MM.1S (cell line): Measurements from ENCODE around the gene CADPS.

Experiments
- DNase-seq: peaks from one replicate; pipeline ENCODE4 v3.0.0-alpha.2; 2015
- H2AFZ ChIP-seq: fragments of 300-600 bp; sonication (generic); 2 replicates; pipeline ENCODE4 v1.6.0; 2016; ENCODE audit warnings: antibody characterized with exemption, low read length
- H3F3A ChIP-seq: fragments of 300-600 bp; sonication (generic); 2 replicates; pipeline ENCODE4 v1.6.1; 2016; ENCODE audit warnings: mild to moderate bottlenecking, antibody characterized with exemption, low read length, moderate library complexity, mixed read lengths; ENCODE audit not compliant: insufficient read depth
- H3K27ac ChIP-seq: fragments of 300-600 bp; sonication (generic); 2 replicates; pipeline ENCODE4 v1.5.1; 2016; ENCODE audit warnings: mild to moderate bottlenecking, low read length
- H3K27me3 ChIP-seq: fragments of 300-600 bp; sonication (generic); replicated peaks from 2 replicates; pipeline ENCODE4 v1.6.0; 2016; ENCODE audit warnings: low read length; ENCODE audit not compliant: insufficient read depth
- H3K36me3 ChIP-seq: fragments of 300-600 bp; sonication (generic); replicated peaks from 2 replicates; pipeline ENCODE4 v1.6.1; 2016; ENCODE audit warnings: mild to moderate bottlenecking, low read length, mixed read lengths; ENCODE audit not compliant: insufficient read depth
- H3K4me1 ChIP-seq: fragments of 300-600 bp; sonication (generic); 2 replicates; pipeline ENCODE4 v1.6.1; 2016; ENCODE audit warnings: low read length, mixed read lengths
- H3K4me2 ChIP-seq: fragments of 300-600 bp; sonication (generic); 2 replicates; pipeline ENCODE4 v1.6.0; 2016; ENCODE audit warnings: low read depth, low read length
- H3K4me3 ChIP-seq: fragments of 300-600 bp; sonication (generic); 2 replicates; pipeline ENCODE4 v1.5.1; 2016; ENCODE audit warnings: low read length, mixed read lengths
- H3K79me2 ChIP-seq: fragments of 300-600 bp; sonication (generic); 2 replicates; pipeline ENCODE4 v1.6.1; 2016; ENCODE audit warnings: mixed run types, low read length, mixed read lengths
- H3K9ac ChIP-seq: fragments of 300-600 bp; sonication (generic); 2 replicates; pipeline ENCODE4 v1.6.1; 2016; ENCODE audit warnings: low read length, mixed read lengths
- H3K9me2 ChIP-seq: fragments of 300-600 bp; sonication (generic); replicated peaks from 2 replicates; pipeline ENCODE4 v1.6.1; 2016; ENCODE audit warnings: mild to moderate bottlenecking, low read length, mixed read lengths; ENCODE audit not compliant: insufficient read depth
- H3K9me3 ChIP-seq: fragments of 300-600 bp; sonication (generic); replicated peaks from 2 replicates; pipeline ENCODE4 v1.6.1; 2016; ENCODE audit warnings: mild to moderate bottlenecking, low read length, mixed read lengths; ENCODE audit not compliant: insufficient read depth
- H4K20me1 ChIP-seq: fragments of 300-600 bp; sonication (generic); 2 replicates; pipeline ENCODE4 v1.6.1; 2016; ENCODE audit warnings: mild to moderate bottlenecking, low read length, moderate library complexity, mixed read lengths; ENCODE audit not compliant: insufficient read depth
- CTCF ChIP-seq: fragments of 300-600 bp; sonication (generic); IDR thresholded peaks from 2 replicates; pipeline ENCODE4 v1.5.1; 2016; ENCODE audit warnings: antibody characterized with exemption, low read length, mixed read lengths
- EZH2 ChIP-seq: fragments of 300-600 bp; sonication (generic); optimal IDR thresholded peaks from 2 replicates; pipeline ENCODE3; 2017; ENCODE audit warnings: low read depth, mild to moderate bottlenecking, antibody characterized with exemption, low read length, mixed read lengths
- EZH2phosphoT487 ChIP-seq: fragments of 300-600 bp; sonication (generic); IDR thresholded peaks from 2 replicates; pipeline ENCODE4 v1.6.1; 2018; ENCODE audit warnings: antibody characterized with exemption, low read length

CADPS gene

GRCh38 chr3:62703451-62704167, 171.6 kb downstream of the CADPS start:
- no peak overlapping the region for H2AFZ ChIP-seq
- no peak for TF ChIP-seq EZH2
- no peak for TF ChIP-seq CTCF
- TF ChIP-seq EZH2phosphoT487 = no peak
- DNase-seq = no peak
- no peaks in the 10 kb centered on the region for H3F3A ChIP-seq
- H3K36me3 ChIP-seq = no peaks in the 10 kb centered on the region
- H3K27me3 ChIP-seq = no peaks in the 10 kb centered on the region
- no peaks in the 10 kb centered on the region for H4K20me1 ChIP-seq
- no peak overlapping the region for H3K27ac ChIP-seq
- H3K4me3 ChIP-seq = no peak overlapping the region
- H3K9me3 ChIP-seq = no peaks in the 10 kb centered on the region
- no peak overlapping the region for H3K9ac ChIP-seq
- H3K9me2 ChIP-seq = no peaks in the 10 kb centered on the region
- no peaks in the 10 kb centered on the region for H3K4me1 ChIP-seq
- H3K79me2 ChIP-seq = no peaks in the 10 kb centered on the region
- no peak overlapping the region for H3K4me2 ChIP-seq

GRCh38 chr3:62700357-62700756, 174.9 kb downstream of the CADPS start:
- no peak overlapping the region for H3K27ac ChIP-seq
- no peaks in the 10 kb centered on the region for H4K20me1 ChIP-seq
- no peak overlapping the region for H3K4me3 ChIP-seq
- H3K79me2 ChIP-seq = no peaks in the 10 kb centered on the region
- H3K9me2 ChIP-seq = no peaks in the 10 kb centered on the region
- no peaks in the 10 kb centered on the region for H3K27me3 ChIP-seq
- H3F3A ChIP-seq = no peaks in the 10 kb centered on the region
- H3K9me3 ChIP-seq = no peaks in the 10 kb centered on the region
- TF ChIP-seq EZH2phosphoT487 (no peak), CTCF (no peak)
- no peaks in the 10 kb centered on the region for H3K4me1 ChIP-seq
- H2AFZ ChIP-seq = no peak overlapping the region
- DNase-seq = no peak
- H3K9ac ChIP-seq = no peak overlapping the region
- no peaks in the 10 kb centered on the region for H3K36me3 ChIP-seq
- H3K4me2 ChIP-seq = no peak overlapping the region

- no peak overlapping the region for H3K27ac ChIP-seq
- no peaks in the 10 kb centered on the region for H3F3A ChIP-seq
- no peak overlapping the region for H2AFZ ChIP-seq
- no peaks in the 10 kb centered on the region for H3K27me3 ChIP-seq
- H3K4me1 ChIP-seq = no peaks in the 10 kb centered on the region
- DNase-seq = no peak
- H3K4me2 ChIP-seq = no peak overlapping the region
- H3K9me3 ChIP-seq = no peaks in the 10 kb centered on the region
- H3K9me2 ChIP-seq = no peaks in the 10 kb centered on the region
- TF ChIP-seq EZH2 (no peak), CTCF (no peak), EZH2phosphoT487 (no peak)
- no peaks in the 10 kb centered on the region for H3K79me2 ChIP-seq
- H4K20me1 ChIP-seq = no peaks in the 10 kb centered on the region
- H3K4me3 ChIP-seq = no peak overlapping the region
- no peak overlapping the region for H3K9ac ChIP-seq
- no peaks in the 10 kb centered on the region for H3K36me3 ChIP-seq
Observed at GRCh38 chr3:62699728-62700127, 175.5 kb downstream of the CADPS start.
